HG02759 (cell line): Measurements from ENCODE around the gene FAT2.
A peak's percentile ranks its signal among the peaks of the same experiment; 100 is the strongest.
"Not testable (repeated sequence)": the region's sequence is repeated elsewhere in the genome, so short reads cannot be mapped to it uniquely, and the experiment has no call there.

Experiments
- ATAC-seq: cut with Tn5 transposase; IDR thresholded peaks from one replicate; pipeline ENCODE4 v1.9.1; 2021; ENCODE audit warnings: mild to moderate bottlenecking, moderate library complexity; ENCODE audit not compliant: unreplicated experiment

Gene FAT2

GRCh38 chr5:151584057-151584937, 6.8 kb downstream of the FAT2 start:
- no peak for ATAC-seq

DNA sequence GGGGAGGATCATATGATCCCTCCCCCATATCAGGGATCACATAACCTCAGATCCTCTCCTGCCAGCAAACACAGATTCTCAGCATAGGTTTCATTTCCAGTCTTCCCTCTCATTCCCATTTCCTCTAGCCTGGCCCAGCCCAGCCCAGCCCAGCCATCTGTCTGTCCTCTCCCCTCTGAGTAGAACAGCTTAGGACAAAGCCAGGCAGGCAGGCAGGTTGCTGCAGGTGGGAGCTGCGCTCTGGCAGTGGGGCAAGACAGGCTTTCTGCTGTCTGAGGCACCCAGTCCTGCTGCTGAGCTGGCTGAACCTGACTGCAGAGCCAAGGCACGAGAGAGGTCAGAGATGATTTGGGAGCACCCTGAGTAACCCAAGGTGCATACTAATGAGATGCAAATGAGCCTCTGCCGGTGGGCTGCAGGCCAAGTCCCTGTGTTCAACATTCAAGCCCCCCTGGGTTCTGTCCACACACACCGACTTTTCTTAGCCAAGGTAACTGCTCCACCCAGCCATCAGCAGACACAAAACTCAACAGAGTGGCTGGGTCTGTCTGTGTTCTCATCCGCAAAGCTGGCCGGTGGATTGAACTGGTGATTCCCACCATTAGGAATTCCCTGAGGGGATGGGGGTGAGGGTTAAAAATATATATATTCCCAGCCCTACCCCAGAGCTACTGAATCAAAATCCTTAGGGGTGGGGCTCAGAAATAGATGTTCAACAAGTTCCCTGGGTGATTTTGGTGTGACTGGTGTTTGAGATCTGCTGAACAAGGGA, 9.1 kb downstream of the FAT2 start:
- no peak for ATAC-seq

- no peak for ATAC-seq
These were observed 9.8 kb downstream of the FAT2 start for GRCh38 chr5:151581347-151581746.

- ATAC-seq, result no peak
These were observed 10.3 kb downstream of the FAT2 start for GRCh38 chr5:151580858-151581257.

DNA sequence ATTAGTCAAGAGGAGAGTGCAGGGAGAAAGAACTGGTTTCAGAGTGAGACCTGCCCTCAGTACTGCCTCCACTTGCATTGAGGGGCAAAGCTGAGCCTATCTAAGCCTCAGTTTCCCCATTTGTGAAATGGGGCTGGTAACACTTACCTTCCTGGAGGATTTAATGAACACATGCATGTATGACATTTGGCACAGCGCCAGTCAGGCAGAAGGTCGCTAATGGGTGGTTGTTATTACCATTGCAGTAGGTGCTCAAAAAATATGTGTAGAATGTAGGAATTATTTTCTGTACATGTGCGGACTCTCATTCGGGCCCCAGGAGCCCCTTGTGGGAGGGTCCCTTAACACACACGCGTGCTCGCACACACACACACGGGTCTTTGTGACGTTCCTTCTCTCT, 10.9 kb downstream of the FAT2 start:
- no peak for ATAC-seq

- not testable (repeated sequence) for ATAC-seq
These were observed 12.0 kb downstream of the FAT2 start for GRCh38 chr5:151579146-151579545.

- no peak for ATAC-seq
These were observed 12.7 kb downstream of the FAT2 start for GRCh38 chr5:151578326-151579025.

GRCh38 chr5:151577566-151577965, 13.6 kb downstream of the FAT2 start:
- ATAC-seq, result no peak

GRCh38 chr5:151574444-151574996, 16.6 kb downstream of the FAT2 start:
- no peak for ATAC-seq

DNA sequence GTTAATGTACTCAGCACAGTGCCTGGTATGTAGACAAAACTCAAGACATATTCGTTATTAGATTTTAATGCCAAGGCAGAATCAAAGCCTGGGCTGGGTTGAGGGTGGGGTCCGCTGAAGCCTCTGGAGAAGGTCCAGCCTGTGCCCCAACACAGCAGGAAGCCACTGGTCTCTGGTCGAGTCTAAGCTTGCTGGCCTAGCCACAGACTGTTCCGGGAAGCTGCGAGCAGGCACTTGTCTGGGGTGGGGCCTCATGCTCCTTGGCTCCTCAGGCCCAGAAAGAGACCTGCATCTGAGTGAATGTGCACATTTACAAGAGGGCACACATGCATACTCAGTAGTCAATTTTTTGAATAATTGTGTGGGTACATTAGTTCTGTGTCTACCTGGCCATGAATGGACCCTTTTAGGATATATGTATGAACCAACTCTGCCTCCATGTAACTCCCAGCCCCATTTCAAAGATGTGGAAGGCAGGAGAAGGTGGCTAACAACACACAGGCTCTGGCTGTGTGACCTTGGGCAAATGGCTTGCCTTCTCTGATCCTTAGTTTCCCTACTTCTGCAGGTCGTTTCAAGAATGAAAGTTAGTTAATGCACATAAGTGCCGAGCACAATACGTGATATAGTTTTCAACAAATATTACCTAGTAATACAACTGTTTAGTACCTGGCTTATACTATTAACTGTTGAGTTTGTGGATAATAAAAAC, 18.3 kb downstream of the FAT2 start:
- ATAC-seq, result no peak

GRCh38 chr5:151571270-151572173, 19.6 kb downstream of the FAT2 start:
- no peak for ATAC-seq

- ATAC-seq, result no peak
These were observed 20.4 kb downstream of the FAT2 start for GRCh38 chr5:151570512-151571269.

GRCh38 chr5:151570058-151570457, 21.1 kb downstream of the FAT2 start:
- no peak for ATAC-seq

DNA sequence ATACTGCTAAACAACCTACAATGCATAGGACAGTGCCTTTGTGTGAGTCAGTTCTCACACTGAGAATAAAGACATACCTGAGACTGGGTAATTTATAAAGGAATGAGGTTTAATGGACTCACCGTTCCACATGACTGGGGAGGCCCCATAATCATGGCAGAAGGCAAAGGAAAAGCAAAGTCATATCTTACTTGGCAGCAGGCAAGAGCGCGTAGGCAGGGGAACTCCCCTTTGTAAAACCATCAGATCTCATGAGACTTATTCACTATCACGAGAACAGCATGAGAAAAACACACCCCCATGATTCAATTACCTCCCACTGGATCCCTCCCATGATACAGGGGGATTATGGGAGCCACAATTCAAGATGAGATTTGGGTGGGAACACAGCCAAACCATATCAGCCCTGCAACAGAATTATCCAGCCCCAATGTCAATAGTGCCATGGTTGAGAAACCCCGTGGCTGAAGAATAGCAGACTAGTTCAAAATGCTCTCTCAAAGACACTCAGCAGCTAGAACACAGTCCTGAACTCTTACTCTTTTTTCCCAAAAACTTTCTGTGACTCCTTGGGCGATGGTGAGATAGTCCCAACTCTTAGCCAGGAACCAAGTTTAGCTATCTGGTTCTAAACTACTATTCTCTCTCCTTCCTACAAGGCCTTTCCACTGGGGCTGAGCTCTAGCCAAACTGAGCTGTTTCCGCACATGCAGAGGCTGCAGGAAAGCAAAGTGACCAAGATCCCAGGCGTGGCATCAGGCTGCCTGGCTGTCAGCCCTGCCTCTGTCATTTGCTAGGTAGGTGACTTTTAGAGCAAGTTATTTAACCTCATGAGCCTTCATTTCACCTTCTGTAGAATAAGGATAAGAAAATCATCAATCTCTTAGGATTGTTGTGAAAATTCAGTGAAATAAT, 21.7 kb downstream of the FAT2 start:
- peak; percentile 72 for ATAC-seq

DNA sequence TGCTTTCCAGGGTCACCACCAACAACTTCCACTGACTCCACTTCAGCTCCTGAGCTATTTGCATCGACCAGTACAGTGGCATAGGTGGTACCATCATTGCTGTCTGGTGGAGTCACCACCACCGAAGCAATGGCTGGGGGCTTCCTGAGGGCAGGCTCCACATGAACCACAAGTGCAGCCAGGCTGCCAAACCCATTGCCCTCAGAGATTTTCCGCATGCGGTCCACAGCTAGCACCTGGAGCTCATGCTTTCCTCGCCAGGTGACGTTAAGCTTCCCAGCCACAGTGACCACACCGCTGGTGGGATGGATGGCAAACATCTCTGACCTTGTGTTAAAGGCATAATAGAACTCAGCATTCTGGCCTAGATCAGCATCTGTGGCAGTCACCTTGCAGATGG, 23.1 kb downstream of the FAT2 start:
- no peak for ATAC-seq

DNA sequence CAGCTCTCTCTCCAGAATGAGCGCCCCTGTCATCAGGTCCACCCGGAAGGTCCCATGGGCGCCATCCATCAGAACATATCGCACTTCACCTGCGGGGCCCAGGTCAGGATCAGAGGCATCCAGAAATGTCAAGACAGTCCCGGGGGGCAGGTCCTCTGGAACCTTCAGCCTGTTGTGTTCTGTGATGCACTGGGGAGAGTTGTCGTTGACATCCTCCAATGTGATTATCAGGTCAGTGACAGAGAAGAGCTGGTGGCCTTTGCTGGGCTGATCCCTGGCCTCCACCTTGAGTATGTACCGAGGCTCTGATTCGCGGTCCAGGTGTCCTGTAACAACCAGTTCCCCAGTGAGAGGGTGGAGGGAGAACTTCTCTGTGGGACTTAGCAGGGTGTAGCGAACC, 25.2 kb downstream of the FAT2 start:
- no peak for ATAC-seq

GRCh38 chr5:151562019-151562707, 29.0 kb downstream of the FAT2 start:
- ATAC-seq, result no peak
